Prostate gland (tissue), 2 donors: ENCODE results near the gene GRAP2. TPM values are rescaled to one million over a fixed set of nuclear protein-coding genes. Genes with fewer than 3 reads are reported as not detected.

Experiments used
- DNase-seq: peaks from one replicate; pipeline ENCODE4 v3.0.0-alpha.2; 2019; ENCODE audit warnings: low spot score
- H3K27ac ChIP-seq, 2 donors: fragments of 200-600 bp; sonication (generic); 2 replicates each; pipeline ENCODE4 v1.5.1; 2017 to 2019
- H3K27me3 ChIP-seq: fragments of 200-600 bp; sonication (generic); replicated peaks from 2 replicates; pipeline ENCODE4 v1.5.1; 2019; ENCODE audit not compliant: insufficient read depth
- H3K36me3 ChIP-seq, 2 donors: fragments of 200-600 bp; sonication (generic); 1 replicate in 1 of 2; 2 replicates in 1 of 2; pipeline versions ENCODE4 v1.5.1 to v1.8.1; 2017 to 2019
- H3K4me1 ChIP-seq: fragments of 200-600 bp; sonication (generic); replicated peaks from 2 replicates; pipeline ENCODE4 v1.5.1; 2019
- H3K4me3 ChIP-seq, 2 donors: fragments of 200-600 bp; sonication (generic); 2 replicates each; pipeline ENCODE4 v1.5.1; 2017 to 2019
- H3K9me3 ChIP-seq: fragments of 200-600 bp; sonication (generic); 2 replicates; pipeline ENCODE4 v1.5.1; 2017
- CTCF ChIP-seq, 4 experiments: fragments of 200-600 bp in 2 of 4; fragments of 450-650 bp in 2 of 4; sonication (generic) in 2 of 4; IDR thresholded peaks; 1 replicate in 3 of 4; 2 replicates in 1 of 4; pipeline ENCODE4 v1.5.1; 2016 to 2019; ENCODE audit warnings: antibody characterized with exemption in 4 of 4, mild to moderate bottlenecking in 2 of 4, moderate library complexity in 2 of 4
- POLR2A ChIP-seq: fragments of 450-650 bp; IDR thresholded peaks from one replicate; pipeline ENCODE4 v1.6.1; 2016; ENCODE audit warnings: antibody characterized with exemption, mild to moderate bottlenecking
- POLR2AphosphoS5 ChIP-seq: sonication (generic); formaldehyde crosslinking; IDR thresholded peaks from one replicate; pipeline ENCODE4 v1.6.1; 2017; ENCODE audit warnings: antibody characterized with exemption
- WGBS: methylation state at CpG from one replicate; pipeline ENCODE4 v1.1.5; 2018; 5-methylcytosine and 5-hydroxymethylcytosine counted together
- intact Hi-C: fragments of 100-400 bp; cut with DNase I; formaldehyde crosslinking; loops from one replicate; pipeline ENCODE4 v1.14.2; 2022
- total RNA-seq, 2 donors: library from RNA; depleted of rRNA; stranded (reverse); fragments of >200 nt; gene quantifications; one replicate each; pipeline ENCODE4 v1.1.0, GENCODE V29; 2016

The GRAP2 gene
- total RNA-seq, 2 donors from 2014 or later, result 0.91 to 2.2 TPM

- H3K36me3 ChIP-seq, result no peaks in the 10 kb centered on the region
- intact Hi-C loops, result no loop called here
- H3K4me1 ChIP-seq, result peaks cover 2% of the 10 kb centered on the region
- H3K9me3 ChIP-seq, result no peaks in the 10 kb centered on the region
- no peak overlapping the region for H3K27ac ChIP-seq
- 90% methylated on average over 9 of the region's 9 CpGs for WGBS
- H3K27me3 ChIP-seq, result no peaks in the 10 kb centered on the region
- no peak for DNase-seq
- no peak for TF ChIP-seq POLR2A
- TF ChIP-seq CTCF (IDR thresholded peaks at IDR 0.05), result no peak
- TF ChIP-seq POLR2AphosphoS5, result no peak
- H3K4me3 ChIP-seq, result no peak overlapping the region
Observed at GRCh38 chr22:39962071-39962470, 61.2 kb downstream of the GRAP2 start.

- no peaks in the 10 kb centered on the region for H3K27me3 ChIP-seq
- intact Hi-C loops, result no loop called here
- no peaks in the 10 kb centered on the region for H3K9me3 ChIP-seq
- H3K4me1 ChIP-seq, result peaks cover 18% of the 10 kb centered on the region
- peak; percentile 31 for DNase-seq
- H3K27ac ChIP-seq, result peak overlapping the region in 1 of 2 donors; percentile 69
- WGBS, result 42% methylated on average over 5 of the region's 5 CpGs
- H3K4me3 ChIP-seq, result no peak overlapping the region
- TF ChIP-seq POLR2A (no peak), POLR2AphosphoS5 (no peak), CTCF (IDR thresholded peaks at IDR 0.05) (no peak)
- H3K36me3 ChIP-seq, result no peaks in the 10 kb centered on the region
Observed at GRCh38 chr22:39965748-39966147, 64.9 kb downstream of the GRAP2 start.

GRCh38 chr22:39966470-39966869 lies 65.6 kb downstream of the GRAP2 start:
- Histone ChIP-seq H3K4me3 (no peak overlapping the region), H3K36me3 (no peaks in the 10 kb centered on the region), H3K9me3 (no peaks in the 10 kb centered on the region), H3K27me3 (no peaks in the 10 kb centered on the region), H3K27ac (peak overlapping the region; percentile 54 to 69), H3K4me1 (peaks cover 18% of the 10 kb centered on the region)
- intact Hi-C loops, result no loop called here
- 69% methylated on average over 2 of the region's 2 CpGs for WGBS
- DNase-seq, result no peak
- no peak for TF ChIP-seq POLR2A
- TF ChIP-seq CTCF (IDR thresholded peaks at IDR 0.05), result no peak
- TF ChIP-seq POLR2AphosphoS5, result no peak

- Histone ChIP-seq H3K4me3 (no peak overlapping the region), H3K36me3 (no peaks in the 10 kb centered on the region), H3K9me3 (no peaks in the 10 kb centered on the region), H3K4me1 (peaks cover 18% of the 10 kb centered on the region), H3K27me3 (no peaks in the 10 kb centered on the region), H3K27ac (peak overlapping the region; percentile 54 to 69)
- peak; percentile 31 for DNase-seq
- intact Hi-C loops, result no loop called here
- TF ChIP-seq POLR2A (no peak), CTCF (IDR thresholded peaks at IDR 0.05) (no peak), POLR2AphosphoS5 (peak; percentile 54)
- WGBS, result 56% methylated on average over 9 of the region's 9 CpGs
Observed at GRCh38 chr22:39967103-39967829, 66.4 kb downstream of the GRAP2 start.
